ENCODE measurements around the gene SIRT3. TPM values are rescaled to one million over a fixed set of nuclear protein-coding genes. Genes with fewer than 3 reads are reported as not detected.

SIRT3 gene
- total and polyA plus RNA-seq, 2 experiments from 2014 or later = 11.2 to 23.4 TPM

DNA sequence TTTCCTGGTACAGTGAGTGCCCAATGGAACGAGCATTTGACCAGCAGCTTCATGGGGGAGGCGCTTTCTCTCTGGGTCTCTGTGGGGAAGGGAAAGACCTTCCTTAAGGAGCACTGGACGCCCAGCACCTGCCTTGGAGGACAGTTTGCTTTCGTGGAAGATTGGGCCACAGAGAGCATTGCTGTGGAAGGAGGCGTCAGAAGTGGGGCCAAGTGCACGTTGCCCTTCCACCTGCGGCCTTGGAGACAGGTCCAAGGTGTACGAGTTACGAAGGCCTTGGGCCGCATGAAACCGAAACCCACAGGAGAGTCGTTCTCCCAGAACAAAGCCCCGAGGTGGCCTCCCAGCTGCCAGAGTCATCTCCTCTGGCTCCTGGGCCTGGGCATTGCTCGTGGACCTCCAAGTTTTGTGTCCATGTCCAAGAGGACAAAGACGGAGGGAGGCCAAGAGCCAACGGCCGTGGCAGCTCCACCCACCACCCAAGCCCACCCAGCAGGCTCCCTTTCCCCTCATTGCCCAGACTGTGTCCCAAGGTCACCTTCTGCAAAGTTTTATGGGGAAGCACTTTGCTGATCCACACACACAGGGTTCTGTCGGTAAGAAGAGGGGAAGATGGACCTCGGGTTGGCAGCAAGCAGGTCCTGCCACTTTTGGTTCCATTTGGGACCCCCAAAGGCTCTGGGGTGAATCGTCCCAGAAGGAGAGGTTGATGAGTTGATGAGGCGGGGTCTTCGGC lies 36.2 kb upstream of the SIRT3 start:
- H2AFZ ChIP-seq = no peak overlapping the region
- WGBS (ENCODE audit: low lambda C conversion rate, missing lambda C conversion rate) = 94% methylated on average over 22 of the region's 22 CpGs
- H3K4me2 ChIP-seq = no peak overlapping the region
- H4K20me1 ChIP-seq (ENCODE audit: insufficient read depth, poor library complexity, severe bottlenecking) = no peaks in the 10 kb centered on the region
- H3K4me1 ChIP-seq (ENCODE audit: insufficient read depth) = peaks cover 7% of the 10 kb centered on the region
- TF ChIP-seq EZH2phosphoT487 (IDR thresholded peaks at IDR 0.05; ENCODE audit: low read depth, severe bottlenecking, unreplicated experiment) (no peak), EZH2 (IDR thresholded peaks at IDR 0.05; ENCODE audit: borderline replicate concordance) (no peak)
- TF ChIP-seq, protein P1, sequence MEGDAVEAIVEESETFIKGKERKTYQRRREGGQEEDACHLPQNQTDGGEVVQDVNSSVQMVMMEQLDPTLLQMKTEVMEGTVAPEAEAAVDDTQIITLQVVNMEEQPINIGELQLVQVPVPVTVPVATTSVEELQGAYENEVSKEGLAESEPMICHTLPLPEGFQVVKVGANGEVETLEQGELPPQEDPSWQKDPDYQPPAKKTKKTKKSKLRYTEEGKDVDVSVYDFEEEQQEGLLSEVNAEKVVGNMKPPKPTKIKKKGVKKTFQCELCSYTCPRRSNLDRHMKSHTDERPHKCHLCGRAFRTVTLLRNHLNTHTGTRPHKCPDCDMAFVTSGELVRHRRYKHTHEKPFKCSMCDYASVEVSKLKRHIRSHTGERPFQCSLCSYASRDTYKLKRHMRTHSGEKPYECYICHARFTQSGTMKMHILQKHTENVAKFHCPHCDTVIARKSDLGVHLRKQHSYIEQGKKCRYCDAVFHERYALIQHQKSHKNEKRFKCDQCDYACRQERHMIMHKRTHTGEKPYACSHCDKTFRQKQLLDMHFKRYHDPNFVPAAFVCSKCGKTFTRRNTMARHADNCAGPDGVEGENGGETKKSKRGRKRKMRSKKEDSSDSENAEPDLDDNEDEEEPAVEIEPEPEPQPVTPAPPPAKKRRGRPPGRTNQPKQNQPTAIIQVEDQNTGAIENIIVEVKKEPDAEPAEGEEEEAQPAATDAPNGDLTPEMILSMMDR (IDR thresholded peaks at IDR 0.05; ENCODE audit: poor library complexity) = no peak
- no peaks in the 10 kb centered on the region for H3K27me3 ChIP-seq
- no peaks in the 10 kb centered on the region for H3K36me3 ChIP-seq (replicated peaks; ENCODE audit: insufficient read depth, low read depth)
- DNase-seq (ENCODE audit: low spot score) = no peak
- no peak overlapping the region for H3K4me3 ChIP-seq
- H3K79me2 ChIP-seq = no peaks in the 10 kb centered on the region
- no peaks in the 10 kb centered on the region for H3K9me2 ChIP-seq (replicated peaks; ENCODE audit: insufficient read depth)
- peak overlapping the region; percentile 55 for H3K27ac ChIP-seq
- H3K9me3 ChIP-seq (ENCODE audit: low read depth) = no peaks in the 10 kb centered on the region

GRCh38 chr11:271319-271715 lies 35.2 kb upstream of the SIRT3 start:
- H3K9me3 ChIP-seq (ENCODE audit: low read depth) = no peaks in the 10 kb centered on the region
- H4K20me1 ChIP-seq (ENCODE audit: insufficient read depth, poor library complexity, severe bottlenecking) = no peaks in the 10 kb centered on the region
- no peak overlapping the region for H2AFZ ChIP-seq
- no peaks in the 10 kb centered on the region for H3K36me3 ChIP-seq (replicated peaks; ENCODE audit: insufficient read depth, low read depth)
- H3K9me2 ChIP-seq (replicated peaks; ENCODE audit: insufficient read depth) = no peaks in the 10 kb centered on the region
- TF ChIP-seq, protein P1 (IDR thresholded peaks at IDR 0.05; ENCODE audit: poor library complexity) = no peak
- TF ChIP-seq EZH2 (IDR thresholded peaks at IDR 0.05; ENCODE audit: borderline replicate concordance) (no peak), EZH2phosphoT487 (IDR thresholded peaks at IDR 0.05; ENCODE audit: low read depth, severe bottlenecking, unreplicated experiment) (no peak)
- peaks cover 7% of the 10 kb centered on the region for H3K4me1 ChIP-seq (ENCODE audit: insufficient read depth)
- no peaks in the 10 kb centered on the region for H3K27me3 ChIP-seq
- 68% methylated on average over 8 of the region's 8 CpGs for WGBS (ENCODE audit: low lambda C conversion rate, missing lambda C conversion rate)
- no peak overlapping the region for H3K4me2 ChIP-seq
- peak overlapping the region; percentile 43 for H3K27ac ChIP-seq
- no peaks in the 10 kb centered on the region for H3K79me2 ChIP-seq
- no peak for DNase-seq (ENCODE audit: low spot score)
- no peak overlapping the region for H3K4me3 ChIP-seq

GRCh38 chr11:270451-271318 lies 34.5 kb upstream of the SIRT3 start:
- no peaks in the 10 kb centered on the region for H3K9me3 ChIP-seq (ENCODE audit: low read depth)
- H3K4me3 ChIP-seq = no peak overlapping the region
- H3K36me3 ChIP-seq (replicated peaks; ENCODE audit: insufficient read depth, low read depth) = no peaks in the 10 kb centered on the region
- WGBS (ENCODE audit: low lambda C conversion rate, missing lambda C conversion rate) = 83% methylated on average over 18 of the region's 18 CpGs
- H3K27me3 ChIP-seq = no peaks in the 10 kb centered on the region
- peak overlapping the region; percentile 43 for H3K27ac ChIP-seq
- no peaks in the 10 kb centered on the region for H3K9me2 ChIP-seq (replicated peaks; ENCODE audit: insufficient read depth)
- no peaks in the 10 kb centered on the region for H3K79me2 ChIP-seq
- H4K20me1 ChIP-seq (ENCODE audit: insufficient read depth, poor library complexity, severe bottlenecking) = no peaks in the 10 kb centered on the region
- H3K4me2 ChIP-seq = no peak overlapping the region
- H2AFZ ChIP-seq = no peak overlapping the region
- peak; percentile 3 for DNase-seq (ENCODE audit: low spot score)
- TF ChIP-seq EZH2 (IDR thresholded peaks at IDR 0.05; ENCODE audit: borderline replicate concordance) (no peak), EZH2phosphoT487 (IDR thresholded peaks at IDR 0.05; ENCODE audit: low read depth, severe bottlenecking, unreplicated experiment) (no peak)
- TF ChIP-seq, protein P1 (IDR thresholded peaks at IDR 0.05; ENCODE audit: poor library complexity) = no peak
- H3K4me1 ChIP-seq (ENCODE audit: insufficient read depth) = peaks cover 7% of the 10 kb centered on the region

Measured in hepatocyte (in vitro differentiated cells).